ENCODE measurements around the gene RNF41. TPM values are rescaled to one million over a fixed set of nuclear protein-coding genes. Genes with fewer than 3 reads are reported as not detected.
"Not testable (repeated sequence)": the region's sequence is repeated elsewhere in the genome, so short reads cannot be mapped to it uniquely, and the experiment has no call there.

RNF41 gene
- polyA plus RNA-seq, 4 donors: 11.4 to 31.2 (median 18.3) TPM

DNA sequence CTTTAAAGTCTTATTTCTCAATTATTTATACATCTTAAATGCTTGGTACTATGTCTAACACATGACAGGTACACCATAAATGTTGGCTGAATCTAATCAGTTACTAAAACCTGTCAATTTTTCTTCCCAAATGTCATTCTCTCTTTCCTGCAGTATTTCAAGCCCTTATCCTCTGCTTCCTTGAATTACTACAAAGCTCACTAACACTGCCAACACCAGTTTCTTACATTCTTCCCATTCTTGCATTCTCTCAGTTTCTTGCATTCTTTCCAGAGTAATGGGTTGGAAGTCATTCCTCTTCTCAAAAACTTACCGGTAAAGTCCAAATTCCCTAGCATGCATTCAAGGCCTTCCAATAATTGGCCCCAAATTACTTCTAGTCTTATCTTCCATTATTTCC lies 22.9 kb downstream of the RNF41 start:
- H3K27me3 ChIP-seq (ENCODE audit: control insufficient read depth in 3 of 3, insufficient read depth in 3 of 3, low read length in 3 of 3): no peaks in the 10 kb centered on the region
- FAIRE-seq (no peak), DNase-seq (no peak)
- no peaks in the 10 kb centered on the region for H3K9me3 ChIP-seq (ENCODE audit: control insufficient read depth in 2 of 2, insufficient read depth in 1 of 2, low read depth in 1 of 2, low read length in 1 of 2)
- peaks cover 0 to 6% (median 0%) of the 10 kb centered on the region in 3 donors for H3K4me1 ChIP-seq (ENCODE audit: control insufficient read depth in 3 of 3, insufficient read depth in 2 of 3, low read depth in 1 of 3, low read length in 2 of 3)
- H3K4me3 ChIP-seq (ENCODE audit: low read depth in 1 of 3, low read length in 3 of 3): no peak overlapping the region
- H3K27ac ChIP-seq (ENCODE audit: low read depth in 1 of 3, low read length in 2 of 3): no peak overlapping the region
- 62 to 88% (median 74%) methylated on average over 1 of the region's 1 CpG for WGBS, 3 donors
- H3K36me3 ChIP-seq (ENCODE audit: control insufficient read depth in 3 of 3, insufficient read depth in 2 of 3, low read depth in 1 of 3, low read length in 3 of 3): no peaks in the 10 kb centered on the region

DNA sequence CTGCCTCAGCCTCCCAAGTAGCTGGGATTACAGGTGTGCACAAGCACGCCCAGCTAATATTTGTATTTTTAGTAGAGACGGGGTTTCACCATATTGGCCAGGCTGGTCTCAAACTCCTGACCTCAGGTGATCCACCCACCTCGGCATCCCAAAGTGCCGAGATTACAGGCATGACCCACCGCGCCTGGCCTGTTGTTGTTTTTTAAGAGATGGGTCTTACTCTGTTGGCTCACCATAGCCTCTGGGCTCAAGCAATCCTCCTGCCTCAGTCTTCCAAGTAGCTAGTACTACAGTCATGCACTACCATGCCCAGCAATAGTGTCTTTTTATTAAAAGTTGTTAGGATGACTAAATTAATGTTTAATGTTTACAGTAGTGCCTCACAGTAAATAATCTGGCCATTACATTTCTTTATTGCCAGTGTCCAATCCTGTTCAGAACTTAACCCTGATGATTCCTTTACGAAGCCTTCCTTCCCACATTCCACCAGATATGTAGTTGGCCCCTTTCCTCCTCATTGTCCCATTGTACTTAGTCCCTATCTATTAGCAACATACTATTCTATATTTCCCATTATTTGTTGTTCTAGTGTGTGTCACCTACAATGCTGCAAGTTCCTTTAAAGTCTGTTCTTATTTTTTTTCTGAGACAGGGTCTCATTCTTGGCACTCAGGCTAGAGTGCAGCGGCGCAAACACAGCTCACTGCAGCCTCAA lies 23.6 kb downstream of the RNF41 start:
- Histone ChIP-seq H3K9me3 (ENCODE audit: control insufficient read depth in 2 of 2, insufficient read depth in 1 of 2, low read depth in 1 of 2, low read length in 1 of 2) (no peaks in the 10 kb centered on the region), H3K4me1 (ENCODE audit: control insufficient read depth in 3 of 3, insufficient read depth in 2 of 3, low read depth in 1 of 3, low read length in 2 of 3) (peaks cover 0 to 6% (median 0%) of the 10 kb centered on the region in 3 donors), H3K27ac (ENCODE audit: low read depth in 1 of 3, low read length in 2 of 3) (no peak overlapping the region), H3K27me3 (ENCODE audit: control insufficient read depth in 3 of 3, insufficient read depth in 3 of 3, low read length in 3 of 3) (no peaks in the 10 kb centered on the region), H3K36me3 (ENCODE audit: control insufficient read depth in 3 of 3, insufficient read depth in 2 of 3, low read depth in 1 of 3, low read length in 3 of 3) (no peaks in the 10 kb centered on the region), H3K4me3 (ENCODE audit: low read depth in 1 of 3, low read length in 3 of 3) (no peak overlapping the region)
- 86 to 91% (median 89%) methylated on average over 9 of the region's 9 CpGs for WGBS, 3 donors
- no peak for DNase-seq
- no peak for FAIRE-seq

DNA sequence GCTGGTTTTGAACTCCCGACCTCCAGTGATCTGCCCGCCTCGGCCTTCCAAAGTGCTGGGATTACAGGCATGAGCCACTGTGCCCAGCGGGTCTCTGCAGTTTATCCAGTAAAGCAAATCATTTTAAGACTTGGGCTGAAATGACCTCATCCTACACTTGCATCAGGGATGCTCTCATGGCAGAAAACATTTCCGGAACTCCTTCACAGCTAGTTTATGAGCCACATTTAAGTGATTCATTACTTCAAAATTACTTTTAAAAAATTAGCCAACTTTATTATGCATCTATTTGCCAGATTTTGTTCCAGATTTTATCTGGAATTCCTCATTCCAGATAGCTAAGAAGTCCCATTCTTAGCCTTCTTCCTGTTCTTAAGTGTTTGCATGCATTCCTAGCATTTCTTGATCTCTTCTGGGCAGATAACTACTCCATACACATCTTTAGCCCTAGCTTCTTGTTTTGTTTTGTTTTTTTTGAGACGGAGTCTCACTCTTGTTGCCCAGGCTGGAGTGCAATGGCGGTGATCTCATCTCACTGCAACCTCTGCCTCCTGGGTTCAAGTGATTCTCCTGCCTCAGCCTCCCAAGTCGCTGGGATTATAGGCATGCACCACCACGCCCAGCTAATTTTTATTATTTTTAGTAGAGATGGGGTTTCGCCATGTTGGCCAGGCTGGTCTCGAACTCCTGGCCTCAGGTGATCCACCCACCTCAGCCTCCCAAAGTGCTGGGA lies 24.7 kb downstream of the RNF41 start:
- 65 to 89% (median 87%) methylated on average over 11 of the region's 11 CpGs for WGBS, 3 donors
- not testable (repeated sequence) for H3K36me3 ChIP-seq (ENCODE audit: control insufficient read depth in 3 of 3, insufficient read depth in 2 of 3, low read depth in 1 of 3, low read length in 3 of 3); H3K9me3 ChIP-seq (ENCODE audit: control insufficient read depth in 2 of 2, insufficient read depth in 1 of 2, low read depth in 1 of 2, low read length in 1 of 2); FAIRE-seq; H3K27ac ChIP-seq (ENCODE audit: low read depth in 1 of 3, low read length in 2 of 3); H3K4me1 ChIP-seq (ENCODE audit: control insufficient read depth in 3 of 3, insufficient read depth in 2 of 3, low read depth in 1 of 3, low read length in 2 of 3); H3K27me3 ChIP-seq (ENCODE audit: control insufficient read depth in 3 of 3, insufficient read depth in 3 of 3, low read length in 3 of 3); DNase-seq; H3K4me3 ChIP-seq (ENCODE audit: low read depth in 1 of 3, low read length in 3 of 3)

DNA sequence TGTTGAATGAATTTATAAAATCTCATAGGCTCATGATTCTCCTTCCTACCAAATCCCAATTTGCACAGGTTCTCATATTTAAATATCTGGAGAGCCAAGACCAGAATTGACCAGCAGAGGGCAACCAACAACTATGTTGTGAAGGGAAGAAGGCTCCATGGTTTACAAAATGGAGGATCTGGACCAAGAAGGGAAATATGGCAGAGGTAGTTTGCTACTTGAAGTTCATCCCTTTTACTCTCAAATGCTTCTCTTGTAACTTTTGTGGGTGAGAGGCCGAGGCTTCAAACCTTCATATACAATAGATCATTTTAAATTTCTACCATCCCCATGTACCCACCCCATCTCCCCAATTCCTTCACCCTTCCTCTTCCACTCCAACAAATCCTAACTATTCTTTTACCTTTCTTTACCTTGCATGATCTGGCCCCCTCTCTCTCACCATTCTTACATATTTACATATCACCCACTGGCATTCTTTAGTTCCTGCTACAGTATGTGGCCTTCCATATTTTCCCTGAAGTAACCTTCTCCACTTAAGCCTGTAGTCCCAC lies 28.6 kb downstream of the RNF41 start:
- Histone ChIP-seq H3K4me3 (ENCODE audit: low read depth in 1 of 3, low read length in 3 of 3) (no peak overlapping the region), H3K27ac (ENCODE audit: low read depth in 1 of 3, low read length in 2 of 3) (no peak overlapping the region), H3K27me3 (ENCODE audit: control insufficient read depth in 3 of 3, insufficient read depth in 3 of 3, low read length in 3 of 3) (no peaks in the 10 kb centered on the region), H3K36me3 (ENCODE audit: control insufficient read depth in 3 of 3, insufficient read depth in 2 of 3, low read depth in 1 of 3, low read length in 3 of 3) (no peaks in the 10 kb centered on the region), H3K9me3 (ENCODE audit: control insufficient read depth in 2 of 2, insufficient read depth in 1 of 2, low read depth in 1 of 2, low read length in 1 of 2) (no peaks in the 10 kb centered on the region), H3K4me1 (ENCODE audit: control insufficient read depth in 3 of 3, insufficient read depth in 2 of 3, low read depth in 1 of 3, low read length in 2 of 3) (peaks cover under 1 to 2% (median 1%) of the 10 kb centered on the region in 3 donors)
- peak; percentile 87 for DNase-seq
- 22 to 60% (median 47%) methylated on average over 1 of the region's 1 CpG for WGBS, 3 donors
- no peak for FAIRE-seq

DNA sequence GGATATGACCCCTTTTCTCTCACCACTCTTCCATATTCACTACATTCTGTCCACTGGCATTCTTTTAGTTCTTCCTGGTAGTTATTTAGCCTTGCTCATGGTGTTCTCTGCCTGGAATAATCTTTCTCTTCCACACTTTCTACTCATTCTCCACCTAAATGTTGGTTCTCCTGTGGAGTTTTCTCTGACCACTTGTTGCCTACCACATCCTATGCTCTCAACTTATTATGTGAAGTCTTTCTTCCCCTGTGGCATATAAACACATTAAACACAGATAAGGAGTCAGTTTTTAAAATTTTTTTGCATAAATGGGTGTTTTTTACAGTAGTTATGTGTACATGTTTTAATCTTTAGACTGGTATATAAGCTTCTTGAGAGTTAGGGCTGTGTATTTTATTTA lies 29.1 kb downstream of the RNF41 start:
- H3K9me3 ChIP-seq (ENCODE audit: control insufficient read depth in 2 of 2, insufficient read depth in 1 of 2, low read depth in 1 of 2, low read length in 1 of 2): no peaks in the 10 kb centered on the region
- no peaks in the 10 kb centered on the region for H3K36me3 ChIP-seq (ENCODE audit: control insufficient read depth in 3 of 3, insufficient read depth in 2 of 3, low read depth in 1 of 3, low read length in 3 of 3)
- H3K27me3 ChIP-seq (ENCODE audit: control insufficient read depth in 3 of 3, insufficient read depth in 3 of 3, low read length in 3 of 3): no peaks in the 10 kb centered on the region
- H3K27ac ChIP-seq (ENCODE audit: low read depth in 1 of 3, low read length in 2 of 3): no peak overlapping the region
- DNase-seq: no peak
- no peak for FAIRE-seq
- H3K4me1 ChIP-seq (ENCODE audit: control insufficient read depth in 3 of 3, insufficient read depth in 2 of 3, low read depth in 1 of 3, low read length in 2 of 3): peaks cover 2 to 8% (median 6%) of the 10 kb centered on the region in 3 donors
- H3K4me3 ChIP-seq (ENCODE audit: low read depth in 1 of 3, low read length in 3 of 3): no peak overlapping the region

DNA sequence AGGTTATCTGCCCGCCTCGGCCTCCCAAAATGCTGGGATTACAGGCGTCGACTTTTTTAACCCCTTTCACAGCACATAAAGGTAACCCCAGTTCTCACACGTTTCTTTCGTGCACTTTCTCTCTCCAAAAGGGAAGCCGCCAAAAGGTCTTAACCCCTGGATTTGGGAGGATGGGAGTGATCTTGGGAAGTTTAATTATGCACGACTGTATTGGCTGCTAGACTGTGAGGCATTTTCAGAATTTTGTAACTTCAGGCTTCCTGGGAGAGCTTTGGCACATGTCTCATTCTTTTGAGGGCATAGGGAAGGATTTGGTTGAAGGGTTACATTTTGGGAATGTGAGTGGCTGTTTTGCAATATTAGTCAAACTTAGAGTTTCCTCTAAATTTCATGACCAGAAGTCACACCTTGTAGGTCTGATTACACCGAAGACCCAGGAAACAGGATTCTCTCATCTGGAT lies 31.0 kb downstream of the RNF41 start:
- no peaks in the 10 kb centered on the region for H3K9me3 ChIP-seq (ENCODE audit: control insufficient read depth in 2 of 2, insufficient read depth in 1 of 2, low read depth in 1 of 2, low read length in 1 of 2)
- 22 to 26% (median 26%) methylated on average over 9 of the region's 9 CpGs for WGBS, 3 donors
- FAIRE-seq: no peak

DNA sequence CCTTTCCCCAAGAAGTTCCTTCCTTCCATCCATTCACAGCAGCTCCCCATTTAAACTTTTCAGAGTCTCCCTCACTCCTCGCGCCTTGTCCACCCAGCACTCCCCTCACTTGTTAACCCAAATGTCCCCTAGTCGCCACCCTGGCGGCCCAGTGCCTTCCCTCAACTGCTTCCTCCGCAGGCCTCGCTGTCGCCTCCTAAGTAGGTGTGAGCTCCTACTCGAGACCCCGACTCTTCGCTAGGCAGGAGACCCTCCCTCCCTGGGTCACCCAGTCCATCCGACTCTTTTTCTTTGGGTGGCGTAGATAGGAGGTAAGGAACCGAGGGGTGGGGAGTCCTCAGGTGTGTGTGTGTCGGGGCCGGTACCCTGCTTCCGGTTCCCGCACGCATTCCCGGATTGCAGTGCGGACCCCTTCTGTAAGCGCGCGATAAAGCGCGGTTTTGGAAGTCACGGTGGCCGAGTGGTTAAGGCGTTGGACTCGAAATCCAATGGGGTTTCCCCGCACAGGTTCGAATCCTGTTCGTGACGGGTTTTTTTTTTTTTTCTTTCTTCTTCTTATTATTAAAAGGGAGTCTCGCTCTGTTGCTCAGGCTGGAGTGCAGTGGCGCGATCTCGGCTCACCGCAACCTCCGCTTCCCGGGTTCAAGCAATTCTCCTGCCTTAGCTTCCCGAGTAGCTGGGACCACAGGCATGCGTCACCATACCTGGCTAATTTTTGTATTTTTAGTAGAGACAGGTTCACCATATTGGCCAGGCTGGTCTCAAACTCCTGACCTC lies 31.6 kb downstream of the RNF41 start:
- 1% methylated on average over 42 of the region's 42 CpGs for WGBS, 3 donors
- FAIRE-seq (no peak), DNase-seq (peak; percentile 80 to 96)
- Histone ChIP-seq H3K9me3 (ENCODE audit: control insufficient read depth in 2 of 2, insufficient read depth in 1 of 2, low read depth in 1 of 2, low read length in 1 of 2) (no peaks in the 10 kb centered on the region), H3K36me3 (ENCODE audit: control insufficient read depth in 3 of 3, insufficient read depth in 2 of 3, low read depth in 1 of 3, low read length in 3 of 3) (peaks cover 0 to 16% (median 3%) of the 10 kb centered on the region in 3 donors), H3K4me1 (ENCODE audit: control insufficient read depth in 3 of 3, insufficient read depth in 2 of 3, low read depth in 1 of 3, low read length in 2 of 3) (peaks cover 2 to 12% (median 7%) of the 10 kb centered on the region in 3 donors), H3K27me3 (ENCODE audit: control insufficient read depth in 3 of 3, insufficient read depth in 3 of 3, low read length in 3 of 3) (no peaks in the 10 kb centered on the region), H3K27ac (ENCODE audit: low read depth in 1 of 3, low read length in 2 of 3) (peak overlapping the region; percentile 81 to 97 (median 88)), H3K4me3 (ENCODE audit: low read depth in 1 of 3, low read length in 3 of 3) (peak overlapping the region; percentile 50 to 86 (median 80))

More for the DNA sequence above, 31.0 kb downstream of the RNF41 start:
- peak overlapping the region in 2 of 3 donors; percentile 80 to 86 for H3K4me3 ChIP-seq (ENCODE audit: low read depth in 1 of 3, low read length in 3 of 3)
- H3K4me1 ChIP-seq (ENCODE audit: control insufficient read depth in 3 of 3, insufficient read depth in 2 of 3, low read depth in 1 of 3, low read length in 2 of 3): peaks cover 2 to 12% (median 7%) of the 10 kb centered on the region in 3 donors
- no peaks in the 10 kb centered on the region for H3K27me3 ChIP-seq (ENCODE audit: control insufficient read depth in 3 of 3, insufficient read depth in 3 of 3, low read length in 3 of 3)
- peak overlapping the region; percentile 39 to 97 (median 88) for H3K27ac ChIP-seq (ENCODE audit: low read depth in 1 of 3, low read length in 2 of 3)
- H3K36me3 ChIP-seq (ENCODE audit: control insufficient read depth in 3 of 3, insufficient read depth in 2 of 3, low read depth in 1 of 3, low read length in 3 of 3): peaks cover 0 to 10% (median 2%) of the 10 kb centered on the region in 3 donors
- peak; percentile 13 to 28 for DNase-seq
